K562 (cell line): Measurements from ENCODE around the gene MICAL1. TPM values are rescaled to one million over a fixed set of nuclear protein-coding genes. Genes with fewer than 3 reads are reported as not detected.

Source experiments
- BCL6 ChIP-seq: fragments of 250-450 bp; sonication (Bioruptor Pico); IDR thresholded peaks from 2 replicates; pipeline ENCODE4 v1.4.0; 2020
- ELF2 ChIP-seq: fragments of 250-450 bp; sonication (Bioruptor Pico); IDR thresholded peaks from 2 replicates; pipeline ENCODE4 v1.5.0; 2021; ENCODE audit warnings: mild to moderate bottlenecking
- ETV6 ChIP-seq, 3 experiments: fragments of 150-350 bp in 1 of 3; sonication (generic) in 1 of 3; formaldehyde crosslinking in 1 of 3; IDR thresholded peaks; 2 replicates each; pipeline versions ENCODE4 v1.6.1 to v1.8.0; 2014 to 2022; ENCODE audit warnings: borderline replicate concordance in 2 of 3, low read depth in 2 of 3, antibody characterized with exemption in 1 of 3, low read length in 1 of 3, mild to moderate bottlenecking in 1 of 3, missing genetic modification reagents in 1 of 3
- HDAC3 ChIP-seq: fragments of 450-650 bp; IDR thresholded peaks from 2 replicates; pipeline ENCODE4 v1.6.1; 2018; ENCODE audit warnings: borderline replicate concordance, mild to moderate bottlenecking, moderate library complexity; ENCODE audit not compliant: partially characterized antibody
- MITF ChIP-seq: IDR thresholded peaks from 2 replicates; pipeline ENCODE4 v1.6.1; 2014; ENCODE audit warnings: antibody characterized with exemption
- RERE ChIP-seq: sonication (generic); formaldehyde crosslinking; IDR thresholded peaks from 2 replicates; pipeline ENCODE4 v1.8.0; 2023; ENCODE audit warnings: missing genetic modification reagents, mild to moderate bottlenecking, borderline replicate concordance
- STAT6 ChIP-seq: sonication (generic); formaldehyde crosslinking; IDR thresholded peaks from 2 replicates; pipeline ENCODE4 v1.8.1; 2023; ENCODE audit warnings: mild to moderate bottlenecking, missing genetic modification reagents
- ZNF609 ChIP-seq: sonication (generic); formaldehyde crosslinking; IDR thresholded peaks from 2 replicates; pipeline ENCODE4 v1.8.1; 2023; ENCODE audit warnings: missing genetic modification reagents, mild to moderate bottlenecking, borderline replicate concordance
- polyA plus RNA-seq, 8 experiments: library from polyadenylated mRNA; depleted of rRNA in 4 of 8; stranded (reverse) in 5 of 8; unstranded in 3 of 8; fragments of >200 nt; fragmentation: Nextera tagmentation in 2 of 8; fragmentation: Illumina TruSeq in 1 of 8; extraction: Ambion mirVana in 2 of 8; extraction: Trizol in 1 of 8; gene quantifications; 2 replicates each; pipeline versions ENCODE4 v1.2.1 to v1.2.3, GENCODE V29; 2011 to 2014; ENCODE audit warnings: inconsistent platforms in 1 of 8, missing spikeins in 1 of 8
- total RNA-seq, 7 experiments: library from RNA; depleted of rRNA in 6 of 7; stranded (reverse); fragments of >200 nt in 6 of 7; fragmentation: Illumina TruSeq in 2 of 7; extraction: Trizol in 2 of 7; gene quantifications; 2 replicates each; pipeline versions ENCODE4 v1.2.1 to v1.2.3, GENCODE V29; 2011 to 2021; ENCODE audit warnings: low replicate concordance in 1 of 7

MICAL1 gene
- total and polyA plus RNA-seq, 9 of the 15 experiments (the other 6 are each of a cell fraction or from before 2014, with no cell fraction given): 0.07 to 15.2 (median 7.0) TPM

- TF ChIP-seq HDAC3: no peak
- no peak for TF ChIP-seq MITF
- TF ChIP-seq BCL6: no peak
- no peak for TF ChIP-seq ZNF609
- TF ChIP-seq STAT6 (CRISPR knock-in tag): no peak
- TF ChIP-seq ELF2 (CRISPR knock-in tag): no peak
- TF ChIP-seq ETV6 (IDR thresholded peaks at IDR 0.05; ENCODE audit: borderline replicate concordance in 1 of 2, low read depth in 2 of 2, low read length in 1 of 2): no peak
- TF ChIP-seq ETV6 (CRISPR knock-in tag; IDR thresholded peaks at IDR 0.05; ENCODE audit: borderline replicate concordance): no peak
- TF ChIP-seq RERE (CRISPR knock-in tag): no peak
Observed at GRCh38 chr6:109477725-109478124, 22.2 kb upstream of the MICAL1 start (continued).
